Astrocyte of the cerebellum (primary cell): ENCODE measurements around the gene INVS.

Experiments used
- DNase-seq: peaks from one replicate; pipeline ENCODE4 v3.0.0-alpha.2; 2011; ENCODE audit warnings: low read depth
- H3K4me3 ChIP-seq: 2 replicates; pipeline ENCODE4 v1.5.1; 2011; ENCODE audit warnings: mild to moderate bottlenecking, low read depth, low read length, moderate library complexity
- in situ Hi-C: cut with HindIII; loops from 2 replicates; pipeline ENCODE4 v1.10.0; 2017; ENCODE audit warnings: low sequenced_read_pairs
- TF ChIP-seq, protein P1 (sequence below): IDR thresholded peaks from 2 replicates; pipeline ENCODE4 v1.5.1; 2012; ENCODE audit warnings: low read length, low read depth, moderate library complexity, mild to moderate bottlenecking; ENCODE audit errors: missing control alignments

Gene INVS

DNA sequence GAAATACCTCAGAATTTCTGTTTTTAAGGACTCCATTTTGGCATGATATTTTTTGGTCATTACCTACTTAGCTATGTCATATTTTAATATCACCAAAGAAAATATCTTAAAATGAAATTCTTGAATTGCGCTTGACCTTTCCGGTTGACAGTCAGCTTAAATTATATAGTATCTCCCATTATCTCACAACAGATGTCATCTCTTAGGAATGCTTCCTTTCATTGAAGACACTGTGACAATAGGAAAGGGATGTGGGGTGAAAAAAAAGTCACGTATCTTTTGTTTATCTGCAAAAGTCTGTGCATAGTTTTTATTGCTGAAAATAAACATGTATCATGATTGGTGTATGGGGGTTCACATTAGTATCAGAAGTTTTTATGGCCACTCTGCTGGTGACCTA, 105.8 kb downstream of the INVS start:
- in situ Hi-C loops: no loop called here
- no peak for DNase-seq
- TF ChIP-seq, protein P1, sequence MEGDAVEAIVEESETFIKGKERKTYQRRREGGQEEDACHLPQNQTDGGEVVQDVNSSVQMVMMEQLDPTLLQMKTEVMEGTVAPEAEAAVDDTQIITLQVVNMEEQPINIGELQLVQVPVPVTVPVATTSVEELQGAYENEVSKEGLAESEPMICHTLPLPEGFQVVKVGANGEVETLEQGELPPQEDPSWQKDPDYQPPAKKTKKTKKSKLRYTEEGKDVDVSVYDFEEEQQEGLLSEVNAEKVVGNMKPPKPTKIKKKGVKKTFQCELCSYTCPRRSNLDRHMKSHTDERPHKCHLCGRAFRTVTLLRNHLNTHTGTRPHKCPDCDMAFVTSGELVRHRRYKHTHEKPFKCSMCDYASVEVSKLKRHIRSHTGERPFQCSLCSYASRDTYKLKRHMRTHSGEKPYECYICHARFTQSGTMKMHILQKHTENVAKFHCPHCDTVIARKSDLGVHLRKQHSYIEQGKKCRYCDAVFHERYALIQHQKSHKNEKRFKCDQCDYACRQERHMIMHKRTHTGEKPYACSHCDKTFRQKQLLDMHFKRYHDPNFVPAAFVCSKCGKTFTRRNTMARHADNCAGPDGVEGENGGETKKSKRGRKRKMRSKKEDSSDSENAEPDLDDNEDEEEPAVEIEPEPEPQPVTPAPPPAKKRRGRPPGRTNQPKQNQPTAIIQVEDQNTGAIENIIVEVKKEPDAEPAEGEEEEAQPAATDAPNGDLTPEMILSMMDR: no peak
- no peak overlapping the region for H3K4me3 ChIP-seq

DNA sequence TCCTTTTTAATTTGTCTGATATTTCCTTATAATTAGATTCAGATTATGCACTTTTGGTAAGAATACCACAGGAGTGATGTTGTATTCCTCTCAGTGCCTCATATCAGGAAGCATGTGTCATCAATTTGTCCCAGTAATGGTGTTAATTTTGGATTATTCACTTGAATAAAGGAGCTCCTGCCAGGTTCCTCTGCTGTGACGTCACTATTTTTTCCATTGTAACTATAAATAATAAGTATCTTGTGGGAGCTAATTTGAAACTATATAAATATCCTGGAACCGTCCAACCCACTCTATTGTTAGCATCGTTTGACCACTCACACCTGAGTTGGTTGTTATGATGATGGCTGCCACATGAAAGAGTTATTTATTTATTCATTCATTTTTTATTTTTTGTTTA, 107.9 kb downstream of the INVS start:
- DNase-seq: peak; percentile 15
- in situ Hi-C loops: no loop called here
- TF ChIP-seq, protein P1: no peak
- no peak overlapping the region for H3K4me3 ChIP-seq

DNA sequence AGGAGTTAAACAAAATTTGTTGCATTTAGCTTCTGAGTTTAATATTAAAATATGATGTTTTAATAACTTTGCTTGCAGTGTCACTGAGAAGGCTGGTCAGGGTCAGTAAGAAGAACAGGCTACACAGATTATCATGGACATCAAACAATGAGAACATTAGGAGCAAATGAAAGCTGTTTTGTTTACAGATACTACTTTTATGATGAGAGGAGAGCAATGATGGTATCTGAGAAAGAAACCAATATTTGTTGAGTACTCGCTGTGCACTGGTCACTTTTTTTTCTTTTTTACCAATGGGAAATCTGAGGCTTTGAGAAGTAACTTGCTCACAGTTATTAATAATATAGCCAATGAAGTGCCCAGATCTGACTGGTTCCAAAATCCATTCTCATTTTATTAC, 109.6 kb downstream of the INVS start:
- in situ Hi-C loops: no loop called here
- TF ChIP-seq, protein P1: no peak
- DNase-seq: no peak
- H3K4me3 ChIP-seq: no peak overlapping the region

DNA sequence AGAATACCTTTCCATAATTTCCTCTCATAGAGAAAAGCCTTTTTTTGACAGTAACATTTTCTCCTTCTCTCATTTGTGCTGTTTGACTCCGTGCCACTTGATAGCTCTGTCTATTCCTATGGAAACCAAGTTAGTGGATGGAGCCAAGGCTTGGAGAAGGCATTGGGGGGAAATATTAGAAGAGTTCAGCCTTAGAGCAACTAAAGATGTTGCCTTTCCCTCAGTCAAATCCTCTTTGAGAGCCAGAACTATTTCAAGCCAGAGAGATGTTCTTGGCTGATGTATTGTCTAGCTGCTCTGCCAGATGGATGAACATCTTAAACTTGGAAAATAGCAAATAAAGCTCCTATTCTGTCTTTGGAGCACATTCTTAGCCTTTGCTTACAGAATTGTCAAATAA, 112.4 kb downstream of the INVS start:
- DNase-seq: no peak
- TF ChIP-seq, protein P1: no peak
- no peak overlapping the region for H3K4me3 ChIP-seq
- in situ Hi-C loops: no loop called here

DNA sequence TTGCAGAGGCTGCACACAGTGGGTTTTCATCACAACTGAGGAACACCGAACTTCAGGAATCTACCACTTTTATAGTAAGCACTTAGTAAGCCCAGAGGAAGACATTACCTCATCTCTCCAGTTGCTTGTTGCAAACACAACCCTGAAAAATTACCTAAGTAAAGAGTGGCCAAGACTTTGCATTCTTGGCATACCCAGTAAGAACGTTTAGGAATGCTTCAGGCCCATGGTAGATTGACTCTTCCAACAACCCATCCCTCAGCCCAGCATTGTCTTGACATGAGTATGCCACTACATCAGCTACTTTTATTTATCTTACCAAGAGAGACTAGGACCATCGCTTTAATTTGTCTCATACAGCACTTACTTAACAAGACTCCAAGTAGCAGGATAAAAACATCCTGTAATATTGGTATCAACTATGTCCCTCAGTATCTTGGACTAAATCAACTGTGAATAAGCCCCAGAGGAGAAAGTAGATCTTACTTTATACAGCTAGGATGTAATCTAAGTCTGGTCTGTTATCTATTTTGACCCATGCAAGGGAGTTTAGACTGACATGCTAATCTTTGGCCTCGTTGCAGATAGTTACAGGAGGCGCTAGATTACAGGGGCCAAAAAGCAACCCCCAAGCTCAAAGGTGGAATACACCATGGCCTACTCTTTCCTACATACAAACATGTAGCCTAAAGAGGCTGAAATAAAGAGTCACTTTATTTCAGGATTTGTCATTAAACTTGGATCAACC, 114.9 kb downstream of the INVS start:
- peak; percentile 31 for DNase-seq
- TF ChIP-seq, protein P1: no peak
- H3K4me3 ChIP-seq: no peak overlapping the region
- in situ Hi-C loops: no loop called here

DNA sequence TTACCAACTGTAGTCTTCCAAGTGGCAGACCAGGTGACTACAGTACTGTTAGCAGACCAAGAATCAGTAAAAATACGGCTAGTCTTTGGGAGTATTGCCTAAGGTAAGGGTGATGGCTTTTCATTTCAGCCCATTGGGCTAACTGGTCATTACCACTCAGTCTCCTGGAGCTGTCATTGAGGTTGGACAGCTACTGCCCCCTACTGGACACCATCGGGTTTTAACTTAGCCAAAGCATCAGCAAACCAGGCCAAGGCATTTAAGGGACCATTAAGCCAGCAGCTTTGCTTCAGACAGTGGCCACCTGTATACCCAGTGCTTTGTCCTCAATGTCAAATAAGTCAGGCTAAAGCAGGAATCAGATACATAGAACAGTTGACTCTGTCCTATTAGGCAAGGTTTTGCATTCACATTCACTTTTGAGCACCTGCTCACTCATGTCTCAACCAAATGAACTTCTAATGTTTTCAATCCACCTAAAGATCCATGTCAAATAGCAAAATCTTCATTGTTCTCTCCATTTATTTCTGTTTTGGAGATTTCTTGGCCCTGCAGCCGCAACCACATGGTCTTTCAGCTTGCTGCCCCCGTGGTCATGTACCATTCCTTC, 117.2 kb downstream of the INVS start:
- TF ChIP-seq, protein P1: peak; percentile 62
- in situ Hi-C loops: no loop called here
- no peak overlapping the region for H3K4me3 ChIP-seq
- peak; percentile 31 for DNase-seq
